Activated T-cell treated with anti-CD3 and anti-CD28 coated beads for 4 hours (primary cell): ENCODE data around the gene TEX29.

Experiments used
- DNase-seq: peaks from one replicate; pipeline ENCODE4 v3.0.0-alpha.2; 2020

The TEX29 gene

GRCh38 chr13:111372651-111373425 lies 52.4 kb downstream of the TEX29 start:
- no peak for DNase-seq

- DNase-seq: no peak
These were observed 53.0 kb downstream of the TEX29 start for GRCh38 chr13:111373486-111373885.

GRCh38 chr13:111380431-111380830 lies 60.0 kb downstream of the TEX29 start:
- no peak for DNase-seq

- no peak for DNase-seq
These were observed 62.0 kb downstream of the TEX29 start for GRCh38 chr13:111382411-111382810.

- no peak for DNase-seq
These were observed 62.4 kb downstream of the TEX29 start for GRCh38 chr13:111382877-111383276.

GRCh38 chr13:111383591-111384440 lies 63.4 kb downstream of the TEX29 start:
- no peak for DNase-seq

GRCh38 chr13:111384441-111385182 lies 64.2 kb downstream of the TEX29 start:
- no peak for DNase-seq

- DNase-seq: no peak
These were observed 64.9 kb downstream of the TEX29 start for GRCh38 chr13:111385183-111385857.

- DNase-seq: no peak
These were observed 66.8 kb downstream of the TEX29 start for GRCh38 chr13:111387026-111387871.

GRCh38 chr13:111387945-111388600 lies 67.6 kb downstream of the TEX29 start:
- no peak for DNase-seq

- no peak for DNase-seq
These were observed 68.5 kb downstream of the TEX29 start for GRCh38 chr13:111388851-111389500.

- no peak for DNase-seq
These were observed 69.4 kb downstream of the TEX29 start for GRCh38 chr13:111389621-111390521.

GRCh38 chr13:111390522-111391270 lies 70.3 kb downstream of the TEX29 start:
- DNase-seq: no peak

- no peak for DNase-seq
These were observed 72.0 kb downstream of the TEX29 start for GRCh38 chr13:111392486-111392885.

- no peak for DNase-seq
These were observed 72.9 kb downstream of the TEX29 start for GRCh38 chr13:111393221-111393790.
